Ascending aorta (tissue), 2 donors: ENCODE measurements around the gene TMTC2. TPM values are rescaled to one million over a fixed set of nuclear protein-coding genes. Genes with fewer than 3 reads are reported as not detected.

Source experiments
- DNase-seq, 2 donors: peaks; one replicate each; pipeline ENCODE4 v3.0.0-alpha.2; 2019; ENCODE audit warnings: low spot score in 2 of 2
- H3K27ac ChIP-seq, 2 donors: fragments of 200-600 bp; sonication (generic); one replicate each; pipeline ENCODE4 v1.5.1; 2016 to 2017; ENCODE audit warnings: mild to moderate bottlenecking in 1 of 2
- H3K27me3 ChIP-seq: fragments of 200-600 bp; sonication (generic); one replicate; pipeline ENCODE4 v1.5.1; 2017
- H3K36me3 ChIP-seq, 2 donors: fragments of 200-600 bp; sonication (generic); one replicate each; pipeline ENCODE4 v1.5.1; 2016
- H3K4me1 ChIP-seq, 2 donors: fragments of 200-600 bp; sonication (generic); one replicate each; pipeline ENCODE4 v1.5.1; 2016 to 2017; ENCODE audit warnings: mild to moderate bottlenecking in 1 of 2
- H3K4me3 ChIP-seq, 2 donors: fragments of 200-600 bp; sonication (generic); one replicate each; pipeline ENCODE4 v1.5.1; 2016 to 2017; ENCODE audit warnings: mild to moderate bottlenecking in 1 of 2
- H3K9me3 ChIP-seq, 2 donors: fragments of 200-600 bp; sonication (generic); one replicate each; pipeline ENCODE4 v1.5.1; 2016
- CTCF ChIP-seq, 3 experiments: fragments of 200-600 bp in 2 of 3; fragments of 450-650 bp in 1 of 3; sonication (generic) in 2 of 3; IDR thresholded peaks; one replicate each; pipeline ENCODE4 v1.5.1; 2016 to 2019; ENCODE audit warnings: antibody characterized with exemption in 3 of 3, mild to moderate bottlenecking in 1 of 3, moderate library complexity in 1 of 3
- intact Hi-C: fragments of 100-400 bp; cut with DNase I; formaldehyde crosslinking; loops from one replicate; pipeline ENCODE4 v1.15.1; 2023
- total RNA-seq: library from RNA; depleted of rRNA; stranded (reverse); fragments of >200 nt; gene quantifications from one replicate; pipeline ENCODE4 v1.1.0, GENCODE V29; 2016

Gene TMTC2
- total RNA-seq, 1 donor from 2014 or later: 6.8 TPM

GRCh38 chr12:82793751-82794281 is 107.1 kb downstream of the TMTC2 start:
- no peak for TF ChIP-seq CTCF (IDR thresholded peaks at IDR 0.05)
- intact Hi-C loops: no loop called here

GRCh38 chr12:82797480-82797879 is 110.8 kb downstream of the TMTC2 start:
- no peak for TF ChIP-seq CTCF (IDR thresholded peaks at IDR 0.05)
- Histone ChIP-seq H3K27me3 (no peaks in the 10 kb centered on the region), H3K9me3 (no peaks in the 10 kb centered on the region), H3K4me1 (no peaks in the 10 kb centered on the region), H3K36me3 (no peaks in the 10 kb centered on the region), H3K27ac (no peak overlapping the region), H3K4me3 (no peak overlapping the region)
- no peak for DNase-seq
- intact Hi-C loops: no loop called here

More at GRCh38 chr12:82793751-82794281, 107.1 kb downstream of the TMTC2 start:
- Histone ChIP-seq H3K27me3 (no peaks in the 10 kb centered on the region), H3K36me3 (no peaks in the 10 kb centered on the region), H3K27ac (no peak overlapping the region), H3K4me3 (no peak overlapping the region), H3K9me3 (no peaks in the 10 kb centered on the region), H3K4me1 (no peaks in the 10 kb centered on the region)
- DNase-seq: no peak

GRCh38 chr12:82800185-82800584 is 113.5 kb downstream of the TMTC2 start:
- Histone ChIP-seq H3K4me1 (no peaks in the 10 kb centered on the region), H3K4me3 (no peak overlapping the region), H3K27me3 (no peaks in the 10 kb centered on the region), H3K36me3 (no peaks in the 10 kb centered on the region), H3K9me3 (no peaks in the 10 kb centered on the region), H3K27ac (no peak overlapping the region)
- intact Hi-C loops: no loop called here
- no peak for DNase-seq
- no peak for TF ChIP-seq CTCF (IDR thresholded peaks at IDR 0.05)

GRCh38 chr12:82801951-82802610 is 115.4 kb downstream of the TMTC2 start:
- Histone ChIP-seq H3K4me1 (no peaks in the 10 kb centered on the region), H3K27ac (no peak overlapping the region), H3K9me3 (no peaks in the 10 kb centered on the region), H3K4me3 (no peak overlapping the region), H3K27me3 (no peaks in the 10 kb centered on the region), H3K36me3 (no peaks in the 10 kb centered on the region)
- no peak for DNase-seq
- intact Hi-C loops: no loop called here
- no peak for TF ChIP-seq CTCF (IDR thresholded peaks at IDR 0.05)

GRCh38 chr12:82803201-82803600 is 116.5 kb downstream of the TMTC2 start:
- Histone ChIP-seq H3K27ac (no peak overlapping the region), H3K4me3 (no peak overlapping the region), H3K4me1 (no peaks in the 10 kb centered on the region), H3K9me3 (no peaks in the 10 kb centered on the region), H3K36me3 (no peaks in the 10 kb centered on the region), H3K27me3 (no peaks in the 10 kb centered on the region)
- TF ChIP-seq CTCF (IDR thresholded peaks at IDR 0.05): no peak
- DNase-seq: no peak
- intact Hi-C loops: no loop called here
